ENCODE measurements around the gene LRRC27.

Gene LRRC27

GRCh38 chr10:132297526-132297925 lies 34.5 kb upstream of the LRRC27 start:
- TF ChIP-seq CTCF (IDR thresholded peaks at IDR 0.05; ENCODE audit: insufficient read depth, low read depth, low read length, missing control alignments): no peak
- no peak overlapping the region for H3K4me3 ChIP-seq (ENCODE audit: low read length)
- no peak for DNase-seq (ENCODE audit: low read depth)

- DNase-seq (ENCODE audit: low read depth): no peak
- no peak for TF ChIP-seq CTCF (IDR thresholded peaks at IDR 0.05; ENCODE audit: insufficient read depth, low read depth, low read length, missing control alignments)
Observed at GRCh38 chr10:132298038-132298881, 33.7 kb upstream of the LRRC27 start.

GRCh38 chr10:132299371-132300336 lies 32.3 kb upstream of the LRRC27 start:
- H3K4me3 ChIP-seq (ENCODE audit: low read length): no peak overlapping the region
- DNase-seq (ENCODE audit: low read depth): no peak
- TF ChIP-seq CTCF (IDR thresholded peaks at IDR 0.05; ENCODE audit: insufficient read depth, low read depth, low read length, missing control alignments): no peak

More at GRCh38 chr10:132298038-132298881, 33.7 kb upstream of the LRRC27 start:
- H3K4me3 ChIP-seq (ENCODE audit: low read length): no peak overlapping the region

- DNase-seq (ENCODE audit: low read depth): no peak
- H3K4me3 ChIP-seq (ENCODE audit: low read length): no peak overlapping the region
- TF ChIP-seq CTCF (IDR thresholded peaks at IDR 0.05; ENCODE audit: insufficient read depth, low read depth, low read length, missing control alignments): no peak
Observed at GRCh38 chr10:132300582-132300981, 31.4 kb upstream of the LRRC27 start.

- no peak for DNase-seq (ENCODE audit: low read depth)
- TF ChIP-seq CTCF (IDR thresholded peaks at IDR 0.05; ENCODE audit: insufficient read depth, low read depth, low read length, missing control alignments): no peak
- no peak overlapping the region for H3K4me3 ChIP-seq (ENCODE audit: low read length)
Observed at GRCh38 chr10:132301371-132302330, 30.3 kb upstream of the LRRC27 start.
